Bronchial epithelial cell (primary cell): ENCODE data around the gene RBBP8. TPM values are rescaled to one million over a fixed set of nuclear protein-coding genes. Genes with fewer than 3 reads are reported as not detected.

ENCODE experiments used
- total RNA-seq: library from RNA; depleted of rRNA; stranded (reverse); fragments of >200 nt; gene quantifications from 2 replicates; pipeline ENCODE4 v1.2.1, GENCODE V29; 2014

RBBP8 gene
- total RNA-seq, 1 donor from 2014 or later, result 72.9 TPM

Other genes with a start within 250 kb of the RBBP8 start
- 0.13 and 0.26 TPM in 2 replicates for gene CABLES1, start 202.2 kb downstream of the RBBP8 start, total RNA-seq